ENCODE measurements around the gene RTN4RL2. TPM values are rescaled to one million over a fixed set of nuclear protein-coding genes. Genes with fewer than 3 reads are reported as not detected.

Gene RTN4RL2
- total RNA-seq, 6 experiments from 2014 or later, result 12.5 to 54.4 (median 18.6) TPM

GRCh38 chr11:57499983-57500461 lies 39.7 kb downstream of the RTN4RL2 start:
- 33% methylated on average over 12 of the region's 12 CpGs for WGBS (ENCODE audit: insufficient coverage, low coverage, low lambda C conversion rate, missing lambda C conversion rate)
- Histone ChIP-seq H3K36me3 (peaks cover 0 to 18% (median 10%) of the 10 kb centered on the region in 4 donors), H3K9me3 (no peaks in the 10 kb centered on the region), H3K4me3 (peak overlapping the region in 1 of 3 donors; percentile 33), H3K27me3 (no peaks in the 10 kb centered on the region), H3K4me1 (peaks cover 0 to 95% (median 48%) of the 10 kb centered on the region in 4 donors), H3K27ac (peak overlapping the region; percentile 65 to 95 (median 86))
- ATAC-seq (peak in 3 of 4 donors; percentile 12 to 42 (median 24)), DNase-seq (no peak)
- intact Hi-C loops (cut with DNase I), result no loop called here
- TF ChIP-seq CTCF (IDR thresholded peaks at IDR 0.05), result no peak
- TF ChIP-seq POLR2A (IDR thresholded peaks at IDR 0.05), result no peak

- Histone ChIP-seq H3K9me3 (no peaks in the 10 kb centered on the region), H3K27me3 (no peaks in the 10 kb centered on the region), H3K27ac (peak overlapping the region in 2 of 3 donors; percentile 86 to 95), H3K36me3 (peaks cover 0 to 19% (median 11%) of the 10 kb centered on the region in 4 donors), H3K4me3 (no peak overlapping the region), H3K4me1 (peaks cover 0 to 92% (median 45%) of the 10 kb centered on the region in 4 donors)
- TF ChIP-seq CTCF (IDR thresholded peaks at IDR 0.05) (no peak), POLR2A (IDR thresholded peaks at IDR 0.05) (no peak)
- ATAC-seq, result no peak
- DNase-seq, result no peak
- intact Hi-C loops (cut with DNase I), result no loop called here
- WGBS (ENCODE audit: insufficient coverage, low coverage, low lambda C conversion rate, missing lambda C conversion rate), result 50% methylated on average over 7 of the region's 8 CpGs
These were observed 40.2 kb downstream of the RTN4RL2 start for GRCh38 chr11:57500515-57500914.

- Histone ChIP-seq H3K27ac (peak overlapping the region in 2 of 3 donors; percentile 86 to 95), H3K27me3 (no peaks in the 10 kb centered on the region), H3K36me3 (peaks cover 0 to 18% (median 9%) of the 10 kb centered on the region in 4 donors), H3K9me3 (no peaks in the 10 kb centered on the region), H3K4me3 (no peak overlapping the region), H3K4me1 (peaks cover 0 to 92% (median 43%) of the 10 kb centered on the region in 4 donors)
- intact Hi-C loops (cut with DNase I), result no loop called here
- ATAC-seq (no peak), DNase-seq (no peak)
- TF ChIP-seq POLR2A (IDR thresholded peaks at IDR 0.05) (no peak), CTCF (IDR thresholded peaks at IDR 0.05) (no peak)
- WGBS (ENCODE audit: insufficient coverage, low coverage, low lambda C conversion rate, missing lambda C conversion rate), result 89% methylated on average over 5 of the region's 15 CpGs
These were observed 40.6 kb downstream of the RTN4RL2 start for GRCh38 chr11:57500926-57501325.

- peaks cover 0 to 82% (median 39%) of the 10 kb centered on the region in 4 donors for H3K4me1 ChIP-seq
- DNase-seq (peak; percentile 70 to 82 (median 82)), ATAC-seq (peak in 3 of 4 donors; percentile 3 to 45 (median 43))
- H3K9me3 ChIP-seq, result no peaks in the 10 kb centered on the region
- H3K27ac ChIP-seq, result peak overlapping the region; percentile 17 to 95 (median 86)
- intact Hi-C loops (cut with DNase I), result no loop called here
- no peak overlapping the region for H3K4me3 ChIP-seq
- 45% methylated on average over 4 of the region's 4 CpGs for WGBS (ENCODE audit: insufficient coverage, low coverage, low lambda C conversion rate, missing lambda C conversion rate)
- TF ChIP-seq CTCF (IDR thresholded peaks at IDR 0.05), result no peak
- no peak for TF ChIP-seq POLR2A (IDR thresholded peaks at IDR 0.05)
- H3K27me3 ChIP-seq, result no peaks in the 10 kb centered on the region
- peaks cover 0 to 23% (median 10%) of the 10 kb centered on the region in 4 donors for H3K36me3 ChIP-seq
These were observed 41.6 kb downstream of the RTN4RL2 start for GRCh38 chr11:57501953-57502352.
